Tibial artery (tissue), 4 donors: ENCODE data around the gene USP6NL.

Experiments
- DNase-seq, 2 donors: peaks; one replicate each; pipeline ENCODE4 v3.0.0-alpha.2; 2019
- H3K27ac ChIP-seq, 2 donors: fragments of 200-600 bp; sonication (generic) in 1 of 2; 1 replicate in 1 of 2; 2 replicates in 1 of 2; pipeline ENCODE4 v1.5.1; 2018 to 2019; ENCODE audit warnings: mild to moderate bottlenecking in 1 of 2
- H3K27me3 ChIP-seq, 2 donors: fragments of 200-600 bp; sonication (generic) in 1 of 2; one replicate each; pipeline versions ENCODE4 v1.5.1 to v1.6.0; 2016 to 2019
- H3K36me3 ChIP-seq, 3 donors: fragments of 200-600 bp; sonication (generic) in 2 of 3; one replicate each; pipeline ENCODE4 v1.5.1; 2016 to 2019; ENCODE audit warnings: mild to moderate bottlenecking in 2 of 3
- H3K4me1 ChIP-seq, 4 donors: fragments of 200-600 bp; sonication (generic) in 2 of 4; 1 replicate in 3 of 4; 2 replicates in 1 of 4; pipeline ENCODE4 v1.5.1; 2016 to 2019
- H3K4me3 ChIP-seq, 2 donors: fragments of 200-600 bp; sonication (generic) in 1 of 2; 1 replicate in 1 of 2; 2 replicates in 1 of 2; pipeline ENCODE4 v1.5.1; 2018 to 2019; ENCODE audit warnings: mild to moderate bottlenecking in 2 of 2
- H3K9me3 ChIP-seq, 3 donors: fragments of 200-600 bp; sonication (generic) in 1 of 3; one replicate each; pipeline ENCODE4 v1.5.1; 2016 to 2019
- intact Hi-C: fragments of 100-400 bp; cut with DNase I; formaldehyde crosslinking; loops from one replicate; pipeline ENCODE4 v1.15.0; 2023; ENCODE audit warnings: low total_unique reads
- TF ChIP-seq, protein P1 (sequence below), 2 experiments: fragments of 200-600 bp in 1 of 2; fragments of 450-650 bp in 1 of 2; IDR thresholded peaks; one replicate each; pipeline ENCODE4 v1.5.1; 2017 to 2019; ENCODE audit warnings: antibody characterized with exemption in 2 of 2, mild to moderate bottlenecking in 1 of 2, moderate library complexity in 1 of 2

The USP6NL gene

DNA sequence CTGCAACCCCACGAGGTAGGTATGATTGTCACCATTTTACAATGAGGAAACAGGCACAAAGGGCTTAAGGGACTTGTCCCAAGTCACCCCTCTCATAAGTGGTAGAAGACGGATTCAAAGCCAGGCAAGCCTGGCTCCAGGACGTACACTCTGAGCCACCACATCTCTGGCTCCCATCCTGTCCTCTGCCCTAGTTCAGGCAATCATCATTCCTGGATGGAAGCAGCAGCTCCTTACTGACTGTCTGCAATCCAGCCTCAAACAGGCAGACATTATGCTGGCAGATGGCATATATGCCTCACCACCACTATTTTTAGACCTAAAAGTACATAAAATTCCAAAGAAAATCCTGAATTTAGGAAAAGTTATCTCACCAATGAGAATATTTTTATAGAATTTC is 100.7 kb downstream of the USP6NL start:
- H3K9me3 ChIP-seq, result no peaks in the 10 kb centered on the region
- DNase-seq, result no peak
- no peak overlapping the region for H3K27ac ChIP-seq
- no peaks in the 10 kb centered on the region for H3K4me1 ChIP-seq
- H3K36me3 ChIP-seq, result no peaks in the 10 kb centered on the region
- intact Hi-C loops, result no loop called here
- no peaks in the 10 kb centered on the region for H3K27me3 ChIP-seq
- TF ChIP-seq, protein P1, sequence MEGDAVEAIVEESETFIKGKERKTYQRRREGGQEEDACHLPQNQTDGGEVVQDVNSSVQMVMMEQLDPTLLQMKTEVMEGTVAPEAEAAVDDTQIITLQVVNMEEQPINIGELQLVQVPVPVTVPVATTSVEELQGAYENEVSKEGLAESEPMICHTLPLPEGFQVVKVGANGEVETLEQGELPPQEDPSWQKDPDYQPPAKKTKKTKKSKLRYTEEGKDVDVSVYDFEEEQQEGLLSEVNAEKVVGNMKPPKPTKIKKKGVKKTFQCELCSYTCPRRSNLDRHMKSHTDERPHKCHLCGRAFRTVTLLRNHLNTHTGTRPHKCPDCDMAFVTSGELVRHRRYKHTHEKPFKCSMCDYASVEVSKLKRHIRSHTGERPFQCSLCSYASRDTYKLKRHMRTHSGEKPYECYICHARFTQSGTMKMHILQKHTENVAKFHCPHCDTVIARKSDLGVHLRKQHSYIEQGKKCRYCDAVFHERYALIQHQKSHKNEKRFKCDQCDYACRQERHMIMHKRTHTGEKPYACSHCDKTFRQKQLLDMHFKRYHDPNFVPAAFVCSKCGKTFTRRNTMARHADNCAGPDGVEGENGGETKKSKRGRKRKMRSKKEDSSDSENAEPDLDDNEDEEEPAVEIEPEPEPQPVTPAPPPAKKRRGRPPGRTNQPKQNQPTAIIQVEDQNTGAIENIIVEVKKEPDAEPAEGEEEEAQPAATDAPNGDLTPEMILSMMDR (IDR thresholded peaks at IDR 0.05), result no peak
- no peak overlapping the region for H3K4me3 ChIP-seq

DNA sequence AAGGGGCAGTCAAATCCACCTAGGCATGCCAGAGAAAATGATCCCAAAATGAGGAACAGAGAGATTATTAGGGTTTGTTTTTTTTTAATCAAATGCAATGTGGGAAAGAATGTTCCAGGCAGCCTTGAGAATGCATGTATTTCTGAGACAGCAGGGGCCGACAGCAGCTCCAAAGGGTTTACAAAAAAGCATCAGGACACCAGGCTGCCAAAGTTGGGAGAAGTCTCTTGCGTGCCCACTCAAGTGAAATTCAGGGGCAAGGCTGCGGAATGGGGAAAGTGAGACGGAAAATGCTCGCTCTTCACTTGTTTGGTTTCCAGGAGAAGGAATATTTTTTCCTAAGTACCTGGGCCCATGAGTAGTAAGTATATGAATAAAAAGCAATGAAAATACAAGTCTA is 101.2 kb downstream of the USP6NL start:
- Histone ChIP-seq H3K9me3 (no peaks in the 10 kb centered on the region), H3K27ac (no peak overlapping the region), H3K36me3 (no peaks in the 10 kb centered on the region), H3K4me1 (no peaks in the 10 kb centered on the region), H3K4me3 (no peak overlapping the region), H3K27me3 (no peaks in the 10 kb centered on the region)
- no peak for DNase-seq
- TF ChIP-seq, protein P1 (IDR thresholded peaks at IDR 0.05), result no peak
- intact Hi-C loops, result no loop called here

DNA sequence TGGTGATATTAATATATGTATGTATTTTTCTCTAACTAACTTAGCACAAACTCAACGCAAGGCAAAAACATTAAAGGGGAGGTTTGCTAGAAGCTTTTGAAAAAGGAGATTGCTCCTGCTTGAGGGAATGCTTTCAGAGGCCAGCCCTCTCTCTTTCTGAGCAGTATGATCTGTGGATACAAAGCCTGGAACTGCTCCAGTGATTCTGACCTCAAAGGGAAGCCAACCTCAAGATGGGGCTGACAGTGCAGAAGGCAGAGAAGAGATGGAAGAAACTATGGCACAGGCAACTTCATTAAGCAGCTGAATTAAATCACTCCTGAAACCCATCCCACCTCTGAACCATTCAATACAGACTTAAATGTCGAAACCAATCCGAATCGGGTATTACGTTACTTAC is 102.4 kb downstream of the USP6NL start:
- H3K27me3 ChIP-seq, result no peaks in the 10 kb centered on the region
- H3K4me1 ChIP-seq, result no peaks in the 10 kb centered on the region
- TF ChIP-seq, protein P1 (IDR thresholded peaks at IDR 0.05), result no peak
- intact Hi-C loops, result no loop called here
- H3K27ac ChIP-seq, result no peak overlapping the region
- no peaks in the 10 kb centered on the region for H3K36me3 ChIP-seq
- DNase-seq, result no peak
- no peak overlapping the region for H3K4me3 ChIP-seq
- H3K9me3 ChIP-seq, result no peaks in the 10 kb centered on the region

DNA sequence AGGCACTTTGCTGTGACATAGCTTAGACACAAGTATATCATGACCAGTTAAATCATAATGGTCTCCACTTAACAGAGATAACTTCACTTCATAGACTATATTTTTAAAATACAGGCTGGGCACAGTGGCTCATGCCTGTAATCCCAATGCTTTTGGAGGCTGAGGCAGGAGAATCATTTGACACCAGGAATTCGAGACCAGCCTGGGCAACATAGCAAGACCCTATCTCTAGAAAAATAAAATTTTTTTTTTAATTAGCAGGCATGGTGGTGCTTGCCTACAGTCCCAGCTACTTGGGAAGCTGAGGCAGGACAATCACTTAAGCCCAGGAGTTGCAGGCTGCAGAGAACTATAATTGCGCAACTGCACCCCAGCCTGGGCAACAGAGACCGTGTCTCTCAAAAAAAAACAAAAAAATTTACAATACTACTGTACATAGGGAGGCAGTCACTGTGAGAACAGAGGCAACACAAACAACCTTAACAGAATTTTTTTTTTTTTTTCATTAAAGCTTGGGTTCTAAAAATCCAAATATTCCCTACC is 105.1 kb downstream of the USP6NL start:
- Histone ChIP-seq H3K9me3 (no peaks in the 10 kb centered on the region), H3K36me3 (no peaks in the 10 kb centered on the region)
- intact Hi-C loops, result no loop called here

DNA sequence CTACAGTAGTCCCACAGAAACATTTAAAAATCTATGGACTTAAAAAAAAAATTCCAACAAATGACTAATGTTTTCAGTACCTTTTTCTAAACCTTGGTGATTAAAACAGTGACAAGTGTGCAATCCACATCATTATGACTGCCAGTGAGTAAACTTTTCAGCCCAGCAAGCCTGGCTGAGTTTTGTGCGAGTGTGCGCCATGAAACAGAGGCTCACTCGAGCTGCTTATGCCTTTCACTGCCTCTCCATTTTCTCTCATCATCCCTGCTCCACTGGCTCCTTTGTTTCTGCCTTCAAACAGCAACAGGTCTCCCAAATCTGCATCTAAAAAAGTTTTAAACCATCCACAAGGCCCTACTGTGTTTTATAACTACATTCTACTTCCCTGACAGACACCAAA is 105.8 kb downstream of the USP6NL start:
- intact Hi-C loops, result no loop called here
- Histone ChIP-seq H3K4me1 (no peaks in the 10 kb centered on the region), H3K9me3 (no peaks in the 10 kb centered on the region), H3K27ac (no peak overlapping the region), H3K27me3 (no peaks in the 10 kb centered on the region), H3K4me3 (no peak overlapping the region), H3K36me3 (no peaks in the 10 kb centered on the region)
- no peak for DNase-seq
- TF ChIP-seq, protein P1 (IDR thresholded peaks at IDR 0.05), result no peak

More for the DNA sequence above, 105.1 kb downstream of the USP6NL start:
- Histone ChIP-seq H3K4me3 (no peak overlapping the region), H3K27ac (no peak overlapping the region), H3K4me1 (no peaks in the 10 kb centered on the region), H3K27me3 (no peaks in the 10 kb centered on the region)
- TF ChIP-seq, protein P1 (IDR thresholded peaks at IDR 0.05), result no peak
- no peak for DNase-seq
